Naive thymus-derived CD4-positive, alpha-beta T cell (primary cell): ENCODE data around the gene PLEK2. TPM values are rescaled to one million over a fixed set of nuclear protein-coding genes. Genes with fewer than 3 reads are reported as not detected.

Experiments
- ATAC-seq: fragments of 150-1000 bp; cut with Tn5 transposase; 2 replicates; pipeline ENCODE4 v1.10.0; 2021; ENCODE audit warnings: mild to moderate bottlenecking, moderate library complexity
- CTCF ChIA-PET: fragments of 350-600 bp; sonication (Branson Sonifier 250); formaldehyde crosslinking; loops from one replicate; lab custom pipeline; 2021; ENCODE audit warnings: antibody characterized with exemption; lab: Charles Lee
- POLR2A ChIA-PET: fragments of 350-600 bp; sonication (Branson Sonifier 250); formaldehyde crosslinking; loops from one replicate; lab custom pipeline; 2021; ENCODE audit warnings: antibody characterized with exemption, inconsistent platforms; lab: Charles Lee
- DNase-seq, 9 donors: peaks; one replicate each; pipeline versions ENCODE4 v3.0.0 to v3.0.0-alpha.2; 2020 to 2022; ENCODE audit warnings: mixed read lengths in 1 of 9
- H3K27ac ChIP-seq: one replicate; pipeline ENCODE4 v1.7.0; 2013; ENCODE audit warnings: mild to moderate bottlenecking, low read depth, low read length, moderate library complexity
- H3K27me3 ChIP-seq, 2 donors: one replicate each; pipeline ENCODE4 v1.7.0; 2013; ENCODE audit warnings: low read length in 2 of 2, mild to moderate bottlenecking in 2 of 2, moderate library complexity in 2 of 2; ENCODE audit not compliant: control insufficient read depth in 2 of 2, insufficient read depth in 2 of 2
- H3K36me3 ChIP-seq, 3 experiments: 1 replicate in 2 of 3; 2 replicates in 1 of 3; pipeline ENCODE4 v1.7.0; 2013; ENCODE audit warnings: low read length in 3 of 3, mild to moderate bottlenecking in 3 of 3, moderate library complexity in 1 of 3; ENCODE audit not compliant: insufficient read depth in 3 of 3, control insufficient read depth in 2 of 3
- H3K4me1 ChIP-seq, 2 donors: one replicate each; pipeline ENCODE4 v1.7.0; 2013; ENCODE audit warnings: low read length in 2 of 2, mild to moderate bottlenecking in 2 of 2, moderate library complexity in 1 of 2; ENCODE audit not compliant: control insufficient read depth in 2 of 2, insufficient read depth in 2 of 2
- H3K4me3 ChIP-seq: 2 replicates; pipeline ENCODE4 v1.7.0; 2013; ENCODE audit warnings: mild to moderate bottlenecking, low read length
- H3K9me3 ChIP-seq, 3 experiments: 1 replicate in 2 of 3; 2 replicates in 1 of 3; pipeline ENCODE4 v1.7.0; 2013; ENCODE audit warnings: low read length in 3 of 3; ENCODE audit not compliant: control insufficient read depth in 2 of 3
- H3K27ac Mint-ChIP-seq, 9 donors: one replicate each; pipeline ENCODE4 v1.8.0; 2020 to 2022; ENCODE audit warnings: mixed read lengths in 9 of 9, mild to moderate bottlenecking in 8 of 9, moderate library complexity in 5 of 9, inconsistent platforms in 2 of 9
- H3K27me3 Mint-ChIP-seq, 5 donors: one replicate each; pipeline ENCODE4 v1.8.0; 2021 to 2022; ENCODE audit warnings: mixed read lengths in 5 of 5, mild to moderate bottlenecking in 1 of 5
- H3K36me3 Mint-ChIP-seq, 5 donors: one replicate each; pipeline ENCODE4 v1.8.0; 2020 to 2022; ENCODE audit warnings: mixed read lengths in 5 of 5, mild to moderate bottlenecking in 3 of 5, inconsistent platforms in 1 of 5
- H3K4me1 Mint-ChIP-seq, 7 donors: one replicate each; pipeline ENCODE4 v1.8.0; 2020 to 2022; ENCODE audit warnings: mixed read lengths in 7 of 7, mild to moderate bottlenecking in 3 of 7, inconsistent platforms in 1 of 7
- H3K4me3 Mint-ChIP-seq, 10 donors: one replicate each; pipeline ENCODE4 v1.8.0; 2020 to 2022; ENCODE audit warnings: mild to moderate bottlenecking in 10 of 10, mixed read lengths in 10 of 10, moderate library complexity in 6 of 10, inconsistent platforms in 2 of 10
- H3K9me3 Mint-ChIP-seq, 11 donors: one replicate each; pipeline ENCODE4 v1.8.0; 2020 to 2022; ENCODE audit warnings: mixed read lengths in 11 of 11, mild to moderate bottlenecking in 4 of 11, inconsistent platforms in 1 of 11, moderate library complexity in 1 of 11
- intact Hi-C, 2 donors: fragments of 100-400 bp; cut with micrococcal nuclease; formaldehyde crosslinking; loops; one replicate each; pipeline ENCODE4 v1.15.1; 2023
- polyA plus RNA-seq, 2 donors: library from polyadenylated mRNA; unstranded; fragments of 300-500 nt; fragmentation: Illumina TruSeq; gene quantifications; one replicate each; pipeline ENCODE4 v1.2.3, GENCODE V29; 2021
- total RNA-seq, 6 experiments: library from RNA in 5 of 6; stranded (reverse) in 5 of 6; gene quantifications; 1 replicate in 5 of 6; 2 replicates in 1 of 6; pipeline ENCODE4 v1.2.3 and lab custom pipeline; 2021 to 2026

PLEK2 gene
- total and polyA plus RNA-seq, 7 experiments from 2014 or later: 0.36 to 5.4 (median 2.6) TPM

DNA sequence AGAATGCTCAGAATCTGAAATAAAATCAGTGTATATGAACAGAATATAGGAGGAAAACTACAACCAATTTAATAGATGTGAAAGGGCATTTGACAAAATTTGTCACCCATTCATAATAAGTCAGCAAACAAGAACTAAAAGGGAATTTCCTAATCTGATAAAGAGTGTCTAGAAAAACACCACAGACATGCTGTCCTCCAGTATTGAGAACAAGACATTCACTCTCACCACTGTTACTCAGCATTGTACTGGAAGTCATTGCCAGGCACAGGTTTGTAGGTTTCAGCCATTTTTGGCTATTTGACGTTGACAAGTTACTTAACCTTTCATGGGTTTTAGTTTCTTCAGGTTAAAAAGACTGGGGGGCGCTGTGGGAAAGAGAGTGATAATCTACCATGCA, 38.6 kb downstream of the PLEK2 start:
- intact Hi-C loops: no loop called here
- Mint-ChIP-seq H3K9me3 (peaks cover 0 to 1% (median 0%) of the 10 kb centered on the region in 11 donors), H3K36me3 (peaks cover 12 to 40% (median 28%) of the 10 kb centered on the region in 5 donors), H3K4me3 (no peak overlapping the region), H3K27me3 (no peaks in the 10 kb centered on the region), H3K4me1 (peaks cover 10 to 51% (median 36%) of the 10 kb centered on the region in 7 donors), H3K27ac (peak overlapping the region in 7 of 9 donors; percentile 5 to 57 (median 21))
- Histone ChIP-seq H3K36me3 (peaks cover 11 to 69% (median 28%) of the 10 kb centered on the region in 3 experiments), H3K4me3 (no peak overlapping the region), H3K27me3 (no peaks in the 10 kb centered on the region), H3K9me3 (no peaks in the 10 kb centered on the region), H3K27ac (peak overlapping the region; percentile 46), H3K4me1 (no peaks in the 10 kb centered on the region)
- CTCF ChIA-PET: no interaction called here
- POLR2A ChIA-PET: no interaction called here
- DNase-seq (no peak), ATAC-seq (no peak)

DNA sequence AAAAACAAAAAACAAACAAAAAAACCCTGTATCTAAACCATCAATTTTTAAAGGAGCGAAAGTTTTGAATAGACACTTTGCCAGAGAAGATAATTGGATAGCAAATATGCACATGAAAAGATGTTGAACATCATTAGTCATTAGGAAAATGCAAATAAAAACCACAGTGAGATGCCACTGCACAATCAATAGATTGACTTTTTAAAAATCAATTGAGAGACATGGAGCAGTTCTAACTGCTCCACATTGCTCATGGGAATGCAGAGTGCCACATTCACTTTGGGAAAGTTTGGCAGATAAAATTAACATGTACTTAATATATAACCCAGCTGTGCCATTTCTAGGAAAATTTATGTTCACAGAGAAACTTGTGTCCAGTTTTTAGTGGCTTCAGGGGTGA, 39.1 kb downstream of the PLEK2 start:
- Mint-ChIP-seq H3K27ac (peak overlapping the region in 5 of 9 donors; percentile 38 to 65 (median 54)), H3K4me1 (peaks cover 14 to 56% (median 42%) of the 10 kb centered on the region in 7 donors), H3K27me3 (no peaks in the 10 kb centered on the region), H3K36me3 (peaks cover 12 to 39% (median 29%) of the 10 kb centered on the region in 5 donors), H3K9me3 (peaks cover 0 to 1% (median 0%) of the 10 kb centered on the region in 11 donors), H3K4me3 (no peak overlapping the region)
- no peaks in the 10 kb centered on the region for H3K27me3 ChIP-seq
- DNase-seq: no peak
- no peak for ATAC-seq
- H3K27ac ChIP-seq: no peak overlapping the region
- H3K36me3 ChIP-seq: peaks cover 12 to 69% (median 28%) of the 10 kb centered on the region in 3 experiments
- no peak overlapping the region for H3K4me3 ChIP-seq
- ChIA-PET POLR2A (no interaction called here), CTCF (no interaction called here)
- intact Hi-C loops: no loop called here
- no peaks in the 10 kb centered on the region for H3K4me1 ChIP-seq
- H3K9me3 ChIP-seq: no peaks in the 10 kb centered on the region

DNA sequence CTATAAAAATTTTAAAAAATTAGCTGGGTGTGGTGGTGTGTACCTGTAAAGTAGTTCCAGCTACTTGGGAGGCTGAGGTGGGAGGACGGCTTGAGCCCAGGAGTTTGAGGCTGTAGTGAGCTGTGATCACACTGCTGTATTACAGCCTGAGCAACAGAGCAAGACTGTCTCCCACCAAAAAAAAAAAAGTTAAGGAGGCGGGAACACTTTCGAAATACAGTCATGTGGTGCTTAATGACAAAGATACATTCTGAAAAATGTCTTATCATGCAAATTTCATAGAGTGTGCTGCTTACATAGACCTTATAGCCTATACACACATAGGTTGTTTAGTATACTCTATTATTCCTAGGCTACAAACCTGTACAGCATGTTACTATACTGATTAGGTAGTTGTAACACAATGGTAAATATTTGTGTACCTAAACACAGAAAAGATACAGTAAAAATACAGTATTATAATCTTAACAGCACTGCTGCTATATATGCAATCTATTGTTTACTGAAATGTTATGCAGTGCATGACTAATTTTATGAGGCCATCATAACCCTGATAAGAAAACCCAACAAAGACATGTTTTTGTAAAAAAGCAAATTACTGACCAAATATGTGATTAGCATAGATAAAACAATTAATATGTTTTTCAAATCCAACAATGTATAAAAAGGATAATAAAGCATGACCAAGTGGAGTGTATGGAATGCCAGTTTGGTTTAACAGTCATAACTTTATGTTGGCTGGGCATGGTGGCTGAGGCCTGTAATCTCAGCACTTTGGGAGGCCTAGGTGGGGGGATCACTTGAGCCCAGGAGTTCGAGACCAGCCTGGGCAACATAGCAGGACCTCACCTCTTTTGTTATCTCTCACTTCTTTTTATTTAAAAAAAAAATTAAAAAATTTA, 40.5 kb downstream of the PLEK2 start:
- intact Hi-C loops: no loop called here
- Mint-ChIP-seq H3K27ac (peak overlapping the region in 2 of 9 donors; percentile 16 to 46), H3K36me3 (peaks cover 3 to 32% (median 26%) of the 10 kb centered on the region in 5 donors), H3K4me3 (no peak overlapping the region), H3K4me1 (peaks cover 18 to 58% (median 44%) of the 10 kb centered on the region in 7 donors), H3K9me3 (no peaks in the 10 kb centered on the region), H3K27me3 (no peaks in the 10 kb centered on the region)
- Histone ChIP-seq H3K4me1 (peaks cover 0 to under 1% of the 10 kb centered on the region in 2 donors), H3K9me3 (no peaks in the 10 kb centered on the region), H3K36me3 (peaks cover 15 to 69% (median 21%) of the 10 kb centered on the region in 3 experiments), H3K4me3 (no peak overlapping the region), H3K27me3 (no peaks in the 10 kb centered on the region), H3K27ac (peak overlapping the region; percentile 20)
- ATAC-seq: no peak
- ChIA-PET CTCF (interaction anchor here (0.6 kb wide), 1 partner anchor 253 kb away, joined by 4 read pairs; no protein-coding TSS in a partner anchor), POLR2A (no interaction called here)
- DNase-seq: no peak

DNA sequence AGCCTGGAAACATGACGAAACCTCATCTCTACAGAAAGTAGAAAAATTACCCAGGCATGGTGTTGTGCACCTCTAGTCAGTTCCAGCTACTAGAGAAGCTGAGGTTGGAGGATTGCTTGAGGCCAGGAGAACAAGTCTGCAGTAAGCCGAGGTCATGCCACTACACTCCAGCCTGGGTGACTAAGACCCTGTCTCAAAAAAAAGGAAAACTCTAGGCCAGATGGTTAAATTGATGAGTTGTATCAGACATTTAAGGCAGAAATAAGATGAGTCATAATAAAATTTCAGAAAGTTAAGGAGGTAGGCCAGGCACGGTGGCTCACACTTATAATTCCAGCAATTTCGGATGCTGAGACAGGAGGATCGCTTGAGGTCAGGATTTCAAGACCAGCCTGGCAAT, 41.1 kb downstream of the PLEK2 start:
- Histone ChIP-seq H3K27ac (no peak overlapping the region), H3K4me3 (no peak overlapping the region), H3K4me1 (peaks cover 0 to 7% of the 10 kb centered on the region in 2 donors), H3K36me3 (peaks cover 18 to 71% (median 19%) of the 10 kb centered on the region in 3 experiments), H3K9me3 (no peaks in the 10 kb centered on the region), H3K27me3 (no peaks in the 10 kb centered on the region)
- H3K36me3 Mint-ChIP-seq: peaks cover 3 to 30% (median 27%) of the 10 kb centered on the region in 5 donors
- no peak for ATAC-seq
- H3K27ac Mint-ChIP-seq: peak overlapping the region in 3 of 9 donors; percentile 15 to 56 (median 45)
- no peak for DNase-seq
- ChIA-PET CTCF (interaction anchor here (0.6 kb wide), 1 partner anchor 254 kb away, joined by 4 read pairs; no protein-coding TSS in a partner anchor), POLR2A (no interaction called here)
- intact Hi-C loops: no loop called here
- H3K27me3 Mint-ChIP-seq: no peaks in the 10 kb centered on the region
- peaks cover 18 to 62% (median 48%) of the 10 kb centered on the region in 7 donors for H3K4me1 Mint-ChIP-seq
- no peak overlapping the region for H3K4me3 Mint-ChIP-seq
- no peaks in the 10 kb centered on the region for H3K9me3 Mint-ChIP-seq

DNA sequence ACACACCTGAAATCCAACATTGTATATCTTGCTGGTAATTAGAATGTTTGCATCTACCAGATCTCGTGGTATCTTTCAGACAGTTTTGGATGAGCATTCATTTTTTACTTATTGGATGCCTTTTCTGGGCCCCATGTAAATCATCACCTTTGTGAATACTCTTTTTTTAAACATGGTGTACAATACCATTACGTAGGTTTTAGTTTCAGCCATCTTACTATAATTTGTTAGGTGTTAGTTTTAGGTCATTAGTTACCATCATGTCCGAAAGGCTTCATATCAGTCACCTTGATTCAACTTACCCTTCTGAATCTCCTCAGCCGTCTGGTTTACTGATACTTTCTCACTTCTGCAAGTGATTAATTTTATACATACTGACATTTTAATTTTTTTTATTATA, 46.5 kb downstream of the PLEK2 start:
- DNase-seq (no peak), ATAC-seq (no peak)
- H3K27ac ChIP-seq: no peak overlapping the region
- Mint-ChIP-seq H3K4me3 (peak overlapping the region in 1 of 10 donors; percentile 5), H3K27ac (no peak overlapping the region), H3K36me3 (peaks cover 3 to 28% (median 24%) of the 10 kb centered on the region in 5 donors), H3K4me1 (peaks cover 37 to 88% (median 74%) of the 10 kb centered on the region in 7 donors), H3K27me3 (no peaks in the 10 kb centered on the region), H3K9me3 (no peaks in the 10 kb centered on the region)
- POLR2A ChIA-PET: no interaction called here
- peaks cover 13 to 31% of the 10 kb centered on the region in 2 donors for H3K4me1 ChIP-seq
- CTCF ChIA-PET: no interaction called here
- H3K4me3 ChIP-seq: no peak overlapping the region
- intact Hi-C loops: no loop called here
- peaks cover 13 to 48% (median 20%) of the 10 kb centered on the region in 3 experiments for H3K36me3 ChIP-seq
- no peaks in the 10 kb centered on the region for H3K9me3 ChIP-seq
- no peaks in the 10 kb centered on the region for H3K27me3 ChIP-seq

DNA sequence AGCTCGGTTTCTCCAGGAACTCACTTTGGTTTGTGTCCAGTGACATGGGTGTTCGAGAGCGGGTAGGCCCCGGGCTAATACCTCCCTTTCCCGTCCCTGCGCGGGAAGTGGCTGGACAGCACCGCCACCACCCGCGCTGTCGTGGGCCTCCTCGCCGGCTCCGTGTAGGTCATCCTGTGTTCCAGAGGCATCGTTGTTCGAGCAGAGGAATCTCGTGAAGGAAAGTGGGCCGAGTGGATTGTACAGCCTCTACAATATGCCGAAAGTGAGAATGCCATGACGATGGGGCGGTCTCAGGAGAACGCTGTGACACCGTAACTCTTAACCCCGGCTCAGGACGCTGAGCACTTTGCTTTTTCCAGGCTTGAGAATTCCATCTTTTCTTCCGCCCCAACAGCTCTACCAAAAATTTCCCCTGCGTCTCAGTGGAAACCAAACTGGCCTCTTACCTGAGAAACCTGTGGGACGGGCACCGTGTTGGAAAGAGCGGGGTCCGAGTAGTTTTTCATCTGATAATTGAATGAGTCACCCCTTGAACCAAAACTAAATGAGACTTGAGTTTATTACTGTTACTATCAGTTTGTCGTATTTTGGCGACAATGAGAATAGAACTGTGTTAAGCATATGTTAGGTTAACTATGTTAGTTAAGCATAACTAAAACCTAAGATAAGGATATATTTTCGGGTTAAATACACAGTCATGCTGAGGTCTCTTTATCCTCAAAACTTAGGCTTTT, 51.3 kb downstream of the PLEK2 start:
- H3K4me1 ChIP-seq: peaks cover 24 to 38% of the 10 kb centered on the region in 2 donors
- no peaks in the 10 kb centered on the region for H3K27me3 ChIP-seq
- intact Hi-C loops: loop anchor here (1.0 to 5.0 kb wide), 9 partner anchors 119 to 1948 kb away; partner anchors contain the start of genes GPHN (in 2 of the 2), PALS1 (in 2 of the 2), ARG2 (in 1 of the 2) and FUT8 (in 1 of the 2)
- CTCF ChIA-PET: interaction anchor here (1.1 to 1.4 kb wide), 3 partner anchors 9 to 103 kb away, joined by 3 read pairs; no protein-coding TSS in a partner anchor
- POLR2A ChIA-PET: interaction anchor here (0.9 to 1.5 kb wide), 7 partner anchors 9 to 456 kb away, joined by 3 to 9 read pairs (median 5); partner anchors contain the start of genes PIGH, PLEK2, RDH11 and TMEM229B
- ATAC-seq: peak; percentile 21
- H3K9me3 ChIP-seq: no peaks in the 10 kb centered on the region
- Mint-ChIP-seq H3K36me3 (peaks cover 0 to 16% (median 11%) of the 10 kb centered on the region in 5 donors), H3K27ac (peak overlapping the region; percentile 94 to 99 (median 96)), H3K4me3 (peak overlapping the region; percentile 93 to 99 (median 98)), H3K27me3 (peaks cover 0 to 5% (median 0%) of the 10 kb centered on the region in 5 donors), H3K4me1 (peaks cover 43 to 94% (median 84%) of the 10 kb centered on the region in 7 donors), H3K9me3 (peaks cover 0 to 2% (median 0%) of the 10 kb centered on the region in 11 donors)
- peaks cover 7% of the 10 kb centered on the region in 3 experiments for H3K36me3 ChIP-seq
- DNase-seq: no peak
- peak overlapping the region; percentile 87 for H3K4me3 ChIP-seq
- peak overlapping the region; percentile 82 for H3K27ac ChIP-seq
